NCI-H345 treated with DMSO at 0.1 percent for 48 hours (cell line): ENCODE measurements around the gene MED31.
"Not testable (repeated sequence)": the region's sequence is repeated elsewhere in the genome, so short reads cannot be mapped to it uniquely, and the experiment has no call there.

Experiments used
- DNase-seq: peaks from one replicate; lab custom pipeline; 2025; ENCODE audit not compliant: unreplicated experiment; lab: John Stamatoyannopoulos, UW

MED31 gene

GRCh38 chr17:6627019-6627418 lies 24.4 kb downstream of the MED31 start:
- no peak for DNase-seq

GRCh38 chr17:6626616-6627015 lies 24.8 kb downstream of the MED31 start:
- DNase-seq: no peak

GRCh38 chr17:6623941-6624340 lies 27.5 kb downstream of the MED31 start:
- no peak for DNase-seq

GRCh38 chr17:6611231-6611630 lies 40.2 kb downstream of the MED31 start:
- DNase-seq: no peak

- no peak for DNase-seq
These were observed 41.4 kb downstream of the MED31 start for GRCh38 chr17:6610011-6610410.

GRCh38 chr17:6608321-6608720 lies 43.1 kb downstream of the MED31 start:
- DNase-seq: no peak

- no peak for DNase-seq
These were observed 46.3 kb downstream of the MED31 start for GRCh38 chr17:6605142-6605541.

- DNase-seq: no peak
These were observed 47.6 kb downstream of the MED31 start for GRCh38 chr17:6603744-6604325.

GRCh38 chr17:6602141-6602540 lies 49.3 kb downstream of the MED31 start:
- no peak for DNase-seq

GRCh38 chr17:6599364-6599763 lies 52.0 kb downstream of the MED31 start:
- DNase-seq: no peak

- no peak for DNase-seq
These were observed 53.7 kb downstream of the MED31 start for GRCh38 chr17:6597727-6598126.

- no peak for DNase-seq
These were observed 54.5 kb downstream of the MED31 start for GRCh38 chr17:6596941-6597340.

GRCh38 chr17:6596511-6596910 lies 54.9 kb downstream of the MED31 start:
- no peak for DNase-seq

GRCh38 chr17:6596081-6596480 lies 55.3 kb downstream of the MED31 start:
- no peak for DNase-seq

- not testable (repeated sequence) for DNase-seq
These were observed 58.0 kb downstream of the MED31 start for GRCh38 chr17:6593371-6593770.
